HepG2 (cell line): ENCODE data around the gene ADAMTSL4.

Experiments
- FOXA1 ChIP-seq, 2 experiments: fragments of 450-650 bp in 1 of 2; sonication (generic) in 1 of 2; formaldehyde crosslinking in 1 of 2; IDR thresholded peaks; 2 replicates each; pipeline versions ENCODE4 v1.4.0 to v1.6.1; 2016 to 2020; ENCODE audit warnings: missing genetic modification reagents in 1 of 2
- GABPA ChIP-seq, 2 experiments: IDR thresholded peaks; 2 replicates each; pipeline ENCODE4 v1.6.1; 2011 to 2016; ENCODE audit warnings: low read depth in 2 of 2, low read length in 1 of 2, missing biosample characterization in 1 of 2, missing genetic modification characterization in 1 of 2
- HDAC6 ChIP-seq: fragments of 200-600 bp; sonication (generic); IDR thresholded peaks from 2 replicates; pipeline ENCODE4 v1.7.0; 2017; ENCODE audit warnings: mild to moderate bottlenecking, antibody characterized with exemption, low read length, low read depth
- NCOA2 ChIP-seq: sonication (generic); formaldehyde crosslinking; IDR thresholded peaks from 2 replicates; pipeline ENCODE4 v1.8.0; 2022; ENCODE audit warnings: inconsistent platforms
- TMF1 ChIP-seq: sonication (generic); formaldehyde crosslinking; IDR thresholded peaks from 2 replicates; pipeline ENCODE4 v1.8.1; 2022; ENCODE audit warnings: low read depth, missing genetic modification reagents
- ZNF138 ChIP-seq: sonication (generic); formaldehyde crosslinking; IDR thresholded peaks from 2 replicates; pipeline ENCODE4 v1.5.0; 2020; ENCODE audit warnings: mild to moderate bottlenecking, low read depth, missing genetic modification reagents
- ZNF224 ChIP-seq: sonication (generic); formaldehyde crosslinking; IDR thresholded peaks from 2 replicates; pipeline ENCODE4 v1.5.0; 2020; ENCODE audit warnings: mild to moderate bottlenecking, missing genetic modification reagents
- ZNF235 ChIP-seq: sonication (generic); formaldehyde crosslinking; IDR thresholded peaks from 2 replicates; pipeline ENCODE4 v1.8.1; 2023; ENCODE audit warnings: mild to moderate bottlenecking, missing genetic modification reagents, borderline replicate concordance
- ZNF343 ChIP-seq: sonication (generic); formaldehyde crosslinking; IDR thresholded peaks from 2 replicates; pipeline ENCODE4 v1.4.0; 2020; ENCODE audit warnings: mild to moderate bottlenecking, missing genetic modification reagents
- ZNF589 ChIP-seq: sonication (generic); formaldehyde crosslinking; conservative IDR thresholded peaks from 2 replicates; pipeline ENCODE4 v1.8.0; 2022; ENCODE audit warnings: mild to moderate bottlenecking, moderate library complexity, missing genetic modification reagents
- ZNF891 ChIP-seq: sonication (generic); formaldehyde crosslinking; IDR thresholded peaks from 2 replicates; pipeline ENCODE4 v1.5.0; 2020; ENCODE audit warnings: mild to moderate bottlenecking, missing genetic modification reagents
- TF ChIP-seq, protein P1 (sequence below): sonication (generic); formaldehyde crosslinking; IDR thresholded peaks from 2 replicates; pipeline ENCODE4 v1.4.0; 2020; ENCODE audit warnings: mild to moderate bottlenecking, missing genetic modification reagents, borderline replicate concordance
- TF ChIP-seq, protein P2 (sequence below): sonication (generic); formaldehyde crosslinking; IDR thresholded peaks from 2 replicates; pipeline ENCODE4 v1.5.0; 2020; ENCODE audit warnings: mild to moderate bottlenecking, missing genetic modification reagents, moderate library complexity
- TF ChIP-seq, protein P3 (sequence below): sonication (generic); formaldehyde crosslinking; IDR thresholded peaks from 2 replicates; pipeline ENCODE4 v1.5.0; 2020; ENCODE audit warnings: mild to moderate bottlenecking, missing genetic modification reagents, borderline replicate concordance

DNA sequence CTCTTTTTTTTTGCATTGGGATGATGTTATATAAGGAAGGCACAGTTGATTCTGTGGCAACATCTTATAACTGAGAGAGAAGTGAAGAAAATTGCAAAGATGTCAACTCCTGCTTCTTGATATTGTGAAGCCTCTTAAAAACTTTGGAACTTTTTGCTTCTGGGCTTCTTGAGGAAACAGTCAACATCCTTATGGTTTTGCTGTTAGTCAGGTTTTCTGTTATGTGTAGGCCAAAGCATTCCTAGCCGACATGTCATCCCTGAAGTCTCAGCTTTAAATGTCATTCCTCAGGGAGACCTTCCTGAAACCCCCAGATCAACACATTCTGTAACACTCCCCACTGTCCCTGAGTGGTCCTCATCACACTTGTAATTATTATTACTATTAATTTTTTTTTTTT, 21.0 kb upstream of the ADAMTSL4 start:
- TF ChIP-seq, protein P1, sequence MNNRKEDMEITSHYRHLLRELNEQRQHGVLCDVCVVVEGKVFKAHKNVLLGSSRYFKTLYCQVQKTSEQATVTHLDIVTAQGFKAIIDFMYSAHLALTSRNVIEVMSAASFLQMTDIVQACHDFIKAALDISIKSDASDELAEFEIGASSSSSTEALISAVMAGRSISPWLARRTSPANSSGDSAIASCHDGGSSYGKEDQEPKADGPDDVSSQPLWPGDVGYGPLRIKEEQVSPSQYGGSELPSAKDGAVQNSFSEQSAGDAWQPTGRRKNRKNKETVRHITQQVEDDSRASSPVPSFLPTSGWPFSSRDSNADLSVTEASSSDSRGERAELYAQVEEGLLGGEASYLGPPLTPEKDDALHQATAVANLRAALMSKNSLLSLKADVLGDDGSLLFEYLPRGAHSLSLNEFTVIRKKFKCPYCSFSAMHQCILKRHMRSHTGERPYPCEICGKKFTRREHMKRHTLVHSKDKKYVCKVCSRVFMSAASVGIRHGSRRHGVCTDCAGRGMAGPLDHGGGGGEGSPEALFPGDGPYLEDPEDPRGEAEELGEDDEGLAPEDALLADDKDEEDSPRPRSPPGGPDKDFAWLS (CRISPR knock-in tag): no peak
- TF ChIP-seq, protein P2, sequence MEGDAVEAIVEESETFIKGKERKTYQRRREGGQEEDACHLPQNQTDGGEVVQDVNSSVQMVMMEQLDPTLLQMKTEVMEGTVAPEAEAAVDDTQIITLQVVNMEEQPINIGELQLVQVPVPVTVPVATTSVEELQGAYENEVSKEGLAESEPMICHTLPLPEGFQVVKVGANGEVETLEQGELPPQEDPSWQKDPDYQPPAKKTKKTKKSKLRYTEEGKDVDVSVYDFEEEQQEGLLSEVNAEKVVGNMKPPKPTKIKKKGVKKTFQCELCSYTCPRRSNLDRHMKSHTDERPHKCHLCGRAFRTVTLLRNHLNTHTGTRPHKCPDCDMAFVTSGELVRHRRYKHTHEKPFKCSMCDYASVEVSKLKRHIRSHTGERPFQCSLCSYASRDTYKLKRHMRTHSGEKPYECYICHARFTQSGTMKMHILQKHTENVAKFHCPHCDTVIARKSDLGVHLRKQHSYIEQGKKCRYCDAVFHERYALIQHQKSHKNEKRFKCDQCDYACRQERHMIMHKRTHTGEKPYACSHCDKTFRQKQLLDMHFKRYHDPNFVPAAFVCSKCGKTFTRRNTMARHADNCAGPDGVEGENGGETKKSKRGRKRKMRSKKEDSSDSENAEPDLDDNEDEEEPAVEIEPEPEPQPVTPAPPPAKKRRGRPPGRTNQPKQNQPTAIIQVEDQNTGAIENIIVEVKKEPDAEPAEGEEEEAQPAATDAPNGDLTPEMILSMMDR (CRISPR knock-in tag): no peak
- TF ChIP-seq ZNF891 (no peak), ZNF343 (CRISPR knock-in tag) (no peak), GABPA (IDR thresholded peaks at IDR 0.05; ENCODE audit: low read depth, low read length) (no peak), GABPA (CRISPR knock-in tag; IDR thresholded peaks at IDR 0.05; ENCODE audit: low read depth) (no peak), TMF1 (CRISPR knock-in tag) (no peak), NCOA2 (CRISPR knock-in tag) (no peak), ZNF235 (no peak), ZNF224 (CRISPR knock-in tag) (no peak), ZNF589 (no peak), ZNF138 (CRISPR knock-in tag) (no peak), FOXA1 (IDR thresholded peaks at IDR 0.05) (no peak), FOXA1 (CRISPR knock-in tag; IDR thresholded peaks at IDR 0.05) (no peak), HDAC6 (no peak)
- TF ChIP-seq, protein P3, sequence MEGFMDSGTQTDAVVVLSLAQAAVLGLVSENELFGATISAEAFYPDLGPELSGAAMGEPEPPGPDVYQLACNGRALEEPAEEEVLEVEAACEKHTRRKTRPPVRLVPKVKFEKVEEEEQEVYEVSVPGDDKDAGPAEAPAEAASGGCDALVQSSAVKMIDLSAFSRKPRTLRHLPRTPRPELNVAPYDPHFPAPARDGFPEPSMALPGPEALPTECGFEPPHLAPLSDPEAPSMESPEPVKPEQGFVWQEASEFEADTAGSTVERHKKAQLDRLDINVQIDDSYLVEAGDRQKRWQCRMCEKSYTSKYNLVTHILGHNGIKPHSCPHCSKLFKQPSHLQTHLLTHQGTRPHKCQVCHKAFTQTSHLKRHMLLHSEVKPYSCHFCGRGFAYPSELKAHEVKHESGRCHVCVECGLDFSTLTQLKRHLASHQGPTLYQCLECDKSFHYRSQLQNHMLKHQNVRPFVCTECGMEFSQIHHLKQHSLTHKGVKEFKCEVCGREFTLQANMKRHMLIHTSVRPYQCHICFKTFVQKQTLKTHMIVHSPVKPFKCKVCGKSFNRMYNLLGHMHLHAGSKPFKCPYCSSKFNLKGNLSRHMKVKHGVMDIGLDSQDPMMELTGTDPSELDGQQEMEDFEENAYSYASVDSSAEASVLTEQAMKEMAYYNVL (CRISPR knock-in tag): no peak
